GM12872 (cell line): ENCODE data around the gene GRHL1.

Source experiments
- CTCF ChIP-seq: IDR thresholded peaks from 3 replicates; pipeline ENCODE4 v1.5.1; 2011; ENCODE audit warnings: low read depth, mild to moderate bottlenecking, low read length, moderate library complexity; ENCODE audit not compliant: insufficient read depth

GRHL1 gene

GRCh38 chr2:9949992-9950520 is 1.4 kb upstream of the GRHL1 start:
- TF ChIP-seq CTCF: no peak

- TF ChIP-seq CTCF: peak; percentile 21; the same call in 1 of the 3 replicates
These were observed 797 bp upstream of the GRHL1 start for GRCh38 chr2:9950521-9951271.

GRCh38 chr2:9951272-9951521 is 296 bp upstream of the GRHL1 start:
- no peak for TF ChIP-seq CTCF

DNA sequence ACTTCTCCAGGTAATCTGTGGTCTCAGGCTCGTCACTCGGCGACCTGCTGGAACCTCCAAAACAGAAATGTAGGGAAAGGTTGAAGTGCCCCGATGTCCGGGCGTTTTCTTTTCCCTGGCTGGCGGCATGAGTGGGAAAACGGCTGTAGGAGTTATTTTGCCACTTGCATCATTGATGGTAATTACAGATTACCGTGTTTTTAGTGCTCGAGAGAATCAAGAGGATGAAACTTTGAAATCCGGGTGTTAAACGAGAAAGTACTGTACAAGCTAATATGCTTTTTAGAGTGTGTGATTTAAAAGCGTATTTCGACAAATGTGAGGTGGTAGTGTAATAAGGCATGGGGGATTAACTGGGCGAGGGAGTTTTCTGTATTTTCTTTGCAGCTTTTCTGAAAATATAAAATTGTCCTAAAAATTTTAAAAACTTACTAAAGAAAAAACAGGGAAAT is 819 bp downstream of the GRHL1 start:
- no peak for TF ChIP-seq CTCF

DNA sequence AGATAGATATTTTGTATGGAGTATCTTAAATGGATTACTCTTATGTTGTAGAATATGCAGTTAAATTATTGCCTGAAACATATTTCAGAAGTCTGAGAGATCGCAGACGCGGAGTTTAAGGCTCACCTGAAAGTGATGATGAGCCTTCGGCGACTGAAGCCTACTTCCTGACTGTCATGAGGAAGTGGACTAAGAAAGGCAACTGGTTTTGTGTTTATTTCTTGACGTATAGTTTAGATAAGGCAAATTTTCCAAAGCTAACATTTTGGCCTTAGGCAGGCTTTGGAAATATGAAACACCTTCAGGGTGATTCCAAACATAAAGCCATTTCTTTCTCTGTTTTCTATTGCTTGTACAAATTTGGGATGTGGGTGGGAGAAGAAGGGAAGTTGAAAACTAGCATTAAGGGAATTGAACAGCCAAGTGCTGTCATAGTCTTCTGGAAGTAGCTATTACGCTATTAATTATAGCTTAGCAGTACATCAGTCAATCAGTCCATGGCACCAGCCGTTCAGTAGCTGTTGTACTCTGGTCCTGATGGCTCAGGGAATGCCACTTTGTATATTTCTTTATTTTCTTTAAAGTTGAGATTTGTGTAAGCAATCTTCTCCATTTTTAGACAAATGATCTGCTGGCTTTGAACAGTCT is 1.5 kb downstream of the GRHL1 start:
- no peak for TF ChIP-seq CTCF

GRCh38 chr2:9954136-9954535 is 2.6 kb downstream of the GRHL1 start:
- TF ChIP-seq CTCF: no peak

DNA sequence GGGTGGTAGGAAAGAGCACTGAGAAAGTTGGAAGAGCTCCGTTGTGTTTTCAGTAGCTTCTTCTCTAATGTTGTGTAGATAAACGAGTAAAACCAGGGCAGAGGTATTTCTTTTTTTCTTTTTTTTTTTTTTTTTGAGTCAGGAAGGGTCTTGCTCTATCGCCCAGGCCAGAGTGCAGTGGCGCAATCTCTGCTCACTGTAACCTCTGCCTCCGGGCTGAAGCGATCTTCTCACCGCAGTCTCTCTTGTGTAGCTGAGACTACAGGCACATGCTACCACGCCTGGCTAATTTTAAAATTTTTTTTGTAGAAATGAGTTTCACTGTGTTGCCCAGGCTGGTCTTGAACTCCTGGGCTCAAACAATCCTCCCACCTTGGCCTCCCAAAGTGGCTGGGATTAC is 6.6 kb downstream of the GRHL1 start:
- TF ChIP-seq CTCF: no peak
